HEK293 (cell line): ENCODE measurements around the gene PIF1.

Source experiments
- ATF2 ChIP-seq: fragments of 450-650 bp; formaldehyde crosslinking; IDR thresholded peaks from 2 replicates; pipeline ENCODE4 v1.5.1; 2016; ENCODE audit warnings: missing biosample characterization, missing genetic modification characterization, low read depth
- HOXC10 ChIP-seq: sonication (generic); formaldehyde crosslinking; IDR thresholded peaks from 2 replicates; pipeline ENCODE4 v1.8.1; 2023; ENCODE audit warnings: mild to moderate bottlenecking, missing genetic modification reagents
- PATZ1 ChIP-seq: fragments of 450-650 bp; formaldehyde crosslinking; IDR thresholded peaks from 2 replicates; pipeline ENCODE4 v1.5.1; 2016; ENCODE audit warnings: missing biosample characterization, missing genetic modification characterization
- SP2 ChIP-seq: fragments of 450-650 bp; formaldehyde crosslinking; IDR thresholded peaks from 2 replicates; pipeline ENCODE4 v1.5.1; 2016; ENCODE audit warnings: missing biosample characterization, missing genetic modification characterization
- SP7 ChIP-seq: fragments of 450-650 bp; formaldehyde crosslinking; IDR thresholded peaks from 2 replicates; pipeline ENCODE4 v1.5.1; 2016; ENCODE audit warnings: missing biosample characterization, missing genetic modification characterization
- TRIM28 ChIP-seq: IDR thresholded peaks from 2 replicates; pipeline ENCODE4 v1.6.1; 2011; ENCODE audit warnings: low read length, control low read depth, borderline replicate concordance
- TSHZ1 ChIP-seq: fragments of 450-650 bp; formaldehyde crosslinking; IDR thresholded peaks from 2 replicates; pipeline ENCODE4 v1.5.1; 2016; ENCODE audit warnings: missing biosample characterization, missing genetic modification characterization, borderline replicate concordance
- YY1 ChIP-seq: fragments of 450-650 bp; formaldehyde crosslinking; IDR thresholded peaks from 2 replicates; pipeline ENCODE4 v1.5.1; 2018; ENCODE audit warnings: missing biosample characterization, missing genetic modification characterization
- ZBTB17 ChIP-seq: fragments of 450-650 bp; formaldehyde crosslinking; IDR thresholded peaks from 2 replicates; pipeline ENCODE4 v1.5.1; 2016; ENCODE audit warnings: missing biosample characterization, missing genetic modification characterization
- ZBTB44 ChIP-seq: fragments of 450-650 bp; IDR thresholded peaks from 2 replicates; pipeline ENCODE4 v1.5.1; 2018; ENCODE audit warnings: missing biosample characterization, mild to moderate bottlenecking, missing genetic modification characterization
- ZFP41 ChIP-seq: fragments of 450-650 bp; formaldehyde crosslinking; IDR thresholded peaks from 2 replicates; pipeline ENCODE4 v1.5.1; 2016; ENCODE audit warnings: missing biosample characterization, missing genetic modification characterization, borderline replicate concordance
- ZNF112 ChIP-seq: fragments of 450-650 bp; formaldehyde crosslinking; IDR thresholded peaks from 2 replicates; pipeline ENCODE4 v1.5.0; 2017; ENCODE audit warnings: missing biosample characterization, missing genetic modification characterization
- ZNF121 ChIP-seq: fragments of 450-650 bp; formaldehyde crosslinking; IDR thresholded peaks from 2 replicates; pipeline ENCODE4 v1.5.1; 2016; ENCODE audit warnings: missing biosample characterization, missing genetic modification characterization
- ZNF132 ChIP-seq: fragments of 450-650 bp; formaldehyde crosslinking; IDR thresholded peaks from 2 replicates; pipeline ENCODE4 v1.5.1; 2017; ENCODE audit warnings: missing biosample characterization, missing genetic modification characterization, borderline replicate concordance
- ZNF138 ChIP-seq: fragments of 450-650 bp; formaldehyde crosslinking; IDR thresholded peaks from 2 replicates; pipeline ENCODE4 v1.5.1; 2016; ENCODE audit warnings: missing biosample characterization, missing genetic modification characterization, borderline replicate concordance
- ZNF202 ChIP-seq: fragments of 450-650 bp; formaldehyde crosslinking; IDR thresholded peaks from 2 replicates; pipeline ENCODE4 v1.5.1; 2016; ENCODE audit warnings: missing biosample characterization, missing genetic modification characterization, borderline replicate concordance
- ZNF292 ChIP-seq: fragments of 450-650 bp; formaldehyde crosslinking; IDR thresholded peaks from 2 replicates; pipeline ENCODE4 v1.5.1; 2016; ENCODE audit warnings: low read depth, missing biosample characterization, missing genetic modification characterization, borderline replicate concordance
- ZNF354C ChIP-seq: fragments of 450-650 bp; formaldehyde crosslinking; IDR thresholded peaks from 2 replicates; pipeline ENCODE4 v1.5.1; 2016; ENCODE audit warnings: missing biosample characterization, missing genetic modification characterization, low read depth, borderline replicate concordance
- ZNF391 ChIP-seq: fragments of 450-650 bp; formaldehyde crosslinking; IDR thresholded peaks from 2 replicates; pipeline ENCODE4 v1.5.1; 2016; ENCODE audit warnings: low read depth, missing biosample characterization, missing genetic modification characterization, borderline replicate concordance
- ZNF404 ChIP-seq: fragments of 450-650 bp; formaldehyde crosslinking; IDR thresholded peaks from 2 replicates; pipeline ENCODE4 v1.5.1; 2017; ENCODE audit warnings: missing biosample characterization, missing genetic modification characterization
- ZNF433 ChIP-seq: fragments of 450-650 bp; formaldehyde crosslinking; IDR thresholded peaks from 2 replicates; pipeline ENCODE4 v1.5.1; 2016; ENCODE audit warnings: missing biosample characterization, missing genetic modification characterization, low read depth
- ZNF521 ChIP-seq: fragments of 450-650 bp; formaldehyde crosslinking; IDR thresholded peaks from 2 replicates; pipeline ENCODE4 v1.5.1; 2017; ENCODE audit warnings: missing biosample characterization, mild to moderate bottlenecking, missing genetic modification characterization
- ZNF548 ChIP-seq: fragments of 450-650 bp; formaldehyde crosslinking; IDR thresholded peaks from 2 replicates; pipeline ENCODE4 v1.5.1; 2016; ENCODE audit warnings: missing biosample characterization, missing genetic modification characterization
- ZNF560 ChIP-seq: fragments of 450-650 bp; formaldehyde crosslinking; IDR thresholded peaks from 2 replicates; pipeline ENCODE4 v1.5.1; 2017; ENCODE audit warnings: missing biosample characterization, missing genetic modification characterization, borderline replicate concordance
- ZNF580 ChIP-seq: fragments of 450-650 bp; formaldehyde crosslinking; IDR thresholded peaks from 2 replicates; pipeline ENCODE4 v1.5.1; 2016; ENCODE audit warnings: missing biosample characterization, missing genetic modification characterization
- ZNF624 ChIP-seq: fragments of 450-650 bp; formaldehyde crosslinking; IDR thresholded peaks from 2 replicates; pipeline ENCODE4 v1.5.1; 2017; ENCODE audit warnings: missing biosample characterization, missing genetic modification characterization
- ZNF664 ChIP-seq: fragments of 450-650 bp; formaldehyde crosslinking; IDR thresholded peaks from 2 replicates; pipeline ENCODE4 v1.5.1; 2016; ENCODE audit warnings: missing biosample characterization, missing genetic modification characterization
- ZNF704 ChIP-seq: fragments of 450-650 bp; formaldehyde crosslinking; IDR thresholded peaks from 2 replicates; pipeline ENCODE4 v1.5.1; 2016; ENCODE audit warnings: missing biosample characterization, missing genetic modification characterization
- ZNF776 ChIP-seq: fragments of 450-650 bp; formaldehyde crosslinking; IDR thresholded peaks from 2 replicates; pipeline ENCODE4 v1.5.0; 2017; ENCODE audit warnings: missing biosample characterization, missing genetic modification characterization, borderline replicate concordance
- ZSCAN4 ChIP-seq: fragments of 450-650 bp; formaldehyde crosslinking; IDR thresholded peaks from 2 replicates; pipeline ENCODE4 v1.5.1; 2017; ENCODE audit warnings: missing biosample characterization, missing genetic modification characterization

Gene PIF1

GRCh38 chr15:64804619-64805018, 20.8 kb downstream of the PIF1 start (continued):
- TF ChIP-seq ZNF704 (tag by site-specific recombination) (no peak), ZNF292 (tag by site-specific recombination) (0 out of 2 replicates have a peak, but pooled peaks have one; percentile 52), ZNF521 (tag by site-specific recombination) (no peak), ZNF202 (tag by site-specific recombination) (0 out of 2 replicates have a peak, but pooled peaks have one; percentile 53), TSHZ1 (tag by site-specific recombination) (no peak; the same call in 1 of the 2 replicates), TRIM28 (no peak), ATF2 (tag by site-specific recombination) (no peak), ZNF121 (tag by site-specific recombination) (no peak), YY1 (tag by site-specific recombination) (no peak), ZNF580 (no peak), ZNF132 (tag by site-specific recombination) (no peak), ZFP41 (tag by site-specific recombination) (no peak), ZNF548 (no peak), SP2 (no peak), ZNF776 (tag by site-specific recombination) (no peak), ZSCAN4 (tag by site-specific recombination) (no peak), ZNF404 (tag by site-specific recombination) (peak; percentile 90; the same call in 1 of the 2 replicates), ZNF354C (tag by site-specific recombination) (0 out of 2 replicates have a peak, but pooled peaks have one; percentile 61), ZNF391 (no peak), ZNF112 (tag by site-specific recombination) (no peak), ZBTB44 (tag by site-specific recombination) (no peak), ZNF560 (peak; percentile 50; the same call in 1 of the 2 replicates), ZNF624 (no peak), ZNF138 (tag by site-specific recombination) (0 out of 2 replicates have a peak, but pooled peaks have one; percentile 59), ZBTB17 (no peak), SP7 (no peak), ZNF433 (tag by site-specific recombination) (peak; percentile 59), PATZ1 (no peak), HOXC10 (no peak), ZNF664 (tag by site-specific recombination) (peak; percentile 65; the same call in 1 of the 2 replicates)
